ENCODE measurements around the gene RAB20.

GRCh38 chr13:110499621-110500281 lies 61.8 kb downstream of the RAB20 start:
- TF ChIP-seq POLR2A (IDR thresholded peaks at IDR 0.05) (no peak), CTCF (IDR thresholded peaks at IDR 0.05) (no peak)
